Measurements from ENCODE around the gene WDR46.
A peak's percentile ranks its signal among the peaks of the same experiment; 100 is the strongest.

Gene WDR46

GRCh38 chr6:33288921-33289783 is at the start of gene WDR46, which contains the start of gene PFDN6:
TSS of gene WDR46 (minus strand) at chr6:33289239. CDS start at chr6:33289170, 69 bp downstream.
TSS of gene PFDN6 (plus strand) at chr6:33289601. CDS start at chr6:33289857, 256 bp downstream.
- peak; percentile 79 for DNase-seq

DNA sequence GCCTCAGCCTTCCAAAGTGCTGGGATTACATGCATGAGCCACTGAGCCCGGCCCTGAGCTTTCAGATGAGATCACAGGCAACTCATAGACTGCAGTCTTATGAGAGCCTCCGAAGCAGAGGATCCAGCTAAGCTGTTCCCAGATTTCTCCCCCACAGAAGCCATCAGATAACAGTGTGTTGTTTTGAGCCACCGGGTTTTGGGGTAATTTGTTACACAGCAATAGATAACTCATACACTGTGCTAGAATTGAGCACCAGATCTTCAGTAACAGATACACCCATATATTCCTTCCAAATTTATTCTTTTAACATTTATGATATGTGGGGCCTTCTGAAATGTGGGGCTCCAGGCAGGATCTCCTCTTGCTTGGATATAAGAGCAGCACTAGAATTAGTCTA is 47.5 kb upstream of the WDR46 start:
- DNase-seq = no peak

DNA sequence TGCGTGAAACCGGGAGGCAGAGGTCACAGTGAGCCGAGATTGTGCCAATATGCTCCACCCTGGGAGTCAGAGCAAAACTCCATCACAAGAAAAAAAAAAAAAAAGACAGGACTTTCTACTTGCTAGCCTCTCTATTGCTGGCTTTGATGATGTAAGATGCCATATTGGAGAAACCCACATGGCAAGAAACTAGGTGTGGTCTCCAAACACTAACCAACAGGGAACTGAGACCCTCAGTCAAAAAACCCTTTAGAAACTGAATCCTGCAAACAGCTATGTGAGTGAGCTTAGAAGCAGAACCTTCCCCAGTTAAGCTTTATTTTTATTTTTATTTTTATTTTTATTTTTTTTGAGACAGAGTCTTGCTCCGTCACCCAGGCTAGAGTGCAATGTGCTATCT is 46.9 kb upstream of the WDR46 start:
- DNase-seq = no peak

GRCh38 chr6:33333666-33334065 is 44.6 kb upstream of the WDR46 start:
- DNase-seq = no peak

DNA sequence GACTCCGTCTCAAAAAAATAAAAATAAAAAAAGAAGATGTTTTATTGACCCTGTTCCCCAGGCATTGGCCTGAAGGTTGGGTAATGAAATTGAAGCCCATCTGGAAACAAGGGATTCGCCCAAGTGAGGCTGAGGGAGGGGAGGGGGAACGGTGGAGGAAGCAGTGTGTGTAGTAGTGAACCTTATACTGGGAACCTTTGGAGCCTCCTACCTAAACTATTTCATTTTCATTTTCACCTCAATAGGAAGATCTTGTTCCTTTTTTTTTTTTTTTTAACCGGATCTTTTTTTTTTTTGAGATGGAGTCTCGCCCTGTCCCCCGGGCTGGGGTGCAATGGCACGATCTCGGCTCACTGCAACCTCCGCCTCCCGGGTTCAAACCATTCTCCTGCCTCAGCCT is 41.7 kb upstream of the WDR46 start:
- no peak for DNase-seq

- DNase-seq = no peak
These were observed 40.0 kb upstream of the WDR46 start for GRCh38 chr6:33329058-33329457.

- no peak for DNase-seq
These were observed 35.1 kb upstream of the WDR46 start for GRCh38 chr6:33324125-33324524.

DNA sequence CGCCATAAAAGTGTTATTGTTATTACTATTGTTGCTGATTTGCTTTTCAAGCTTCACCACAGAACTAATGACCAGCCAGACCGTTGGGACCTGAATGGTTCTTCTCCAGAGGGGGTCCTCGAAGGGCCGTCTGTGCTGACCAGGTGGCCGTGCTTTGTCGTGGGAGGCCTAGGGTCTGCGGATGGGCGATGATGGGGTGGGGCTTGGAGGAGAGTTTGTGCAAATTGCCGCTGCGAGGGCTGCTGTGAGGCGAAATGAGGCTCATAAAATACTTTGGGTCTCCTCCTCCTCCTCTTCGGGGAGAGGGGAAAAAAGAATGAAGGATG is 34.5 kb upstream of the WDR46 start:
- no peak for DNase-seq

DNA sequence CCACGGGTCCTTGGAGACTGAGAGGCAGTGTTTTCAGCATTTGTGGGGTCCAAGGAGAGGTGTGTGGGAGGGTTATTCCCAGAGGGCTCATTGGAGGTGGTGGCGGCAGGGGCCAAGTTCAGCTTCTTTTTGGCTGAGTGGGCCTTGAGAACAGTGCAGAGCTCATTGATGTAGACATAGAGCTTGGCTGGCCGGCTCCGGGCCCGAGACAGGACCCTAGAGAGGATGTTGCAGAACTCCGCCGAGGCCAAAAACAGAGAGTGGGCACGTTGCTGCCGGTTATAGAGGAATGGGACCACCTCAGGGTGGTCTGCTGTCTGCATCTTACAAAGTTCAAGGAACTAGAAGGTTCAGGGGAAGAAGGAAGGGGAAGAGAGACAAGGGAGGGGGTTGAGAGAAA is 32.2 kb upstream of the WDR46 start:
- DNase-seq = no peak

- no peak for DNase-seq
These were observed 31.5 kb upstream of the WDR46 start for GRCh38 chr6:33320315-33321181.

GRCh38 chr6:33319939-33320314 is 30.9 kb upstream of the WDR46 start:
- no peak for DNase-seq

DNA sequence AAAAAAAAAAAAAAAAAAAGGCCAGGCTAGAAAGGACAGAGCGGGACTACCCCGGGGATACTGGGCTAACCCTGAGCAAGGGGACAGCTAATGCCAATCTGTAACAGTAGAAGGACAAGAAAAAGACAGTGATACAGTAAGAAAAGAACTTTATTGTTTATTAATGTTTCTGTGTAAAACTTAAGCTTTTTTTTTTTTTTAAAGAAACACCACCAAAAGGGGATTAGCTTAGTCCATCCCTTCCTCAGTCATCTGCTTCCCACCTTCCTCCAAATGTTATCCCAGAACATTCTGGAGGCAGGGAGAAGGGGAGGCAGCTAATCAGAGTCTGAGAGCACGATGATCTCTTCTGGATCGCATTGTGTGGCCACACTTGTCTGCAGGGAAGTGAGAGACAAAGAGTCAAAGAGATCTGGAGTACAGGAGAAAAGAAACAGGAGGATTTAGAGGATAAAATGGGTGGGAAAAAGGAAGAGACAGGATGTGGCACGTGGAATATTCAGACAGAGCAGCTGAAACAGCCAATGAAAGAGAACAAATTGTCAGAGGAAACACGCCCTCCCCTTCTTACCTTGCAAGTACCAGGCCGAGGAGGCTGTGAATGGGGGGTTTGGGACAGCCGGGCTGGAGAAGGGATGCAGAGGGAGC is 29.5 kb upstream of the WDR46 start:
- DNase-seq = no peak

DNA sequence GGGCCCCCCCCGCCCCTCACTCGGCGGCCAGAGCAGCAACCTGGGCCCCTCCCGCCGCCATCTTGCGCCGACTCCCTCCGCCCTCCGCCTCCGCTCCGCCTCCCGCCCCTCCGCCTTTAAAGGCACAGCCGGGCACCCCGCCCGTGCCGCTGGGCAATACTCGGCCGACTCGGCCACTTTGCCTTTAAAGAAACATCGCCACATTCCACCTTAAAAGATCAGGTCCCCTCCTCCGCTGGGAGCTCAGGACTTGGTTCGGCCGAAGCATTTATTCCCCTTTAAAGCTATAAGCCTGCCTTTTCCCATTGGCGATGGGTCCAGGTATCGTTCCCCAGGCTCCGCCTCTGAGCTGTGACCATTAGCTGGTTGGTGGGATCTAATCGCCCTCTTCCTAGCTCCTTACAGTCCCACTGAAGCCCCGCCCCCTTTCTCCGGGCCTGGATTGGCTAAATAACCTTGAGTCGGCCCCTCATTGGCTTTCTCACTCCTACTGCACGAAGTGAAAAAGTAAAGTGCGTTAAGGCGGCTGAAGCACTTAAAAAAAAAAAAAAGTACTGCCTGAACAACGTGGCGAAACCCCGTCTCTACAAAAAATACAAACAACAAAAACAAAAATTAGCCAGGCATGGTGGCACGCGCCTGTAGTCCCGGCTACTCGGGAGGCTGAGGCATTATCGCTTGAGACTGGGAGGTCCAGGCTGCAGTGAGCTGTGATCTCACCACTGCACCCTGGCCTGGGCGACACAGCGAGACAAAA is 28.8 kb upstream of the WDR46 start, which contains the start of gene ZBTB22:
Gene ZBTB22 (minus strand): TSS at position 76 of the 757 bp plus-strand sequence. CDS start 828 bp downstream, outside the sequence.
- peak; percentile 79 for DNase-seq

GRCh38 chr6:33317419-33317668 is 28.3 kb upstream of the WDR46 start:
- no peak for DNase-seq

GRCh38 chr6:33316603-33317418 is 27.8 kb upstream of the WDR46 start:
- no peak for DNase-seq

DNA sequence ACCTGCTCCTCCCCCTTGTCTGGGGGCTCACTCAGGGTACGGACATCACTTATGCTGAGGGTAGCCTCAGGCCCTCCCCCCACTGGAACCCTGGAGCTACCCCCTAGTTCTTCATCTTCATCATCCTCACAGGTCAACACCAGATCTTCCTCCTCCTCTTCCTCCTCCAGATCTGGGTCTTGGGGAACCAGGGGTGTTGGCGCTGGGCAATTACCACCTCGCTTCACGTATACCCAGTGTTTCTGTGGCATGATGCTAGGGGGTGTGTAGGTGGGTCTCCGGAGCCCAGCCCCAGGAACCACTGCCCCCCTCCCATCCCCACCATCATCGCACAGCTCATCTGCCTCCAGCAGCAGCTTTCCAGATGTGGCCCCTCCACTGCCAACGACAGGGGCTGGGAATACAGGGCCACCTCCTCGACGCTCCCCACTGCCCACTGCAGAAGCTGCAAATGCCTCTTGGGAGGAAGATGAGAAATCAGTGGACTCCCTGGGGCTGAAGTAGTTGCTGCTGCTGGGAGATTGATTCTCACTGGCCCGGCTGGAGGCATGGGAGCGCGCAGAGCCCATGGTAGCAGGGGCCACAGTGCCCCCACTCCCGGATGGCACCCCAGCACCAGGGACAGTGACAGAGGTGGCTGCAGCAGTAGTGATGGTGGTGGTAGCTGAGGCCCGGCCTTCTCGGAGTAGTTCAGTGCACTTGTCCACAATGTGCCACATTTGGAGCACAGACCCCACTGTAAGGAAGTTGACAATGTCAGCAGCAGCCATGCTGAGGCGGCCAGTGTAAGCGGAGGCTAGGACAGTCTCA is 27.0 kb upstream of the WDR46 start:
- no peak for DNase-seq

DNA sequence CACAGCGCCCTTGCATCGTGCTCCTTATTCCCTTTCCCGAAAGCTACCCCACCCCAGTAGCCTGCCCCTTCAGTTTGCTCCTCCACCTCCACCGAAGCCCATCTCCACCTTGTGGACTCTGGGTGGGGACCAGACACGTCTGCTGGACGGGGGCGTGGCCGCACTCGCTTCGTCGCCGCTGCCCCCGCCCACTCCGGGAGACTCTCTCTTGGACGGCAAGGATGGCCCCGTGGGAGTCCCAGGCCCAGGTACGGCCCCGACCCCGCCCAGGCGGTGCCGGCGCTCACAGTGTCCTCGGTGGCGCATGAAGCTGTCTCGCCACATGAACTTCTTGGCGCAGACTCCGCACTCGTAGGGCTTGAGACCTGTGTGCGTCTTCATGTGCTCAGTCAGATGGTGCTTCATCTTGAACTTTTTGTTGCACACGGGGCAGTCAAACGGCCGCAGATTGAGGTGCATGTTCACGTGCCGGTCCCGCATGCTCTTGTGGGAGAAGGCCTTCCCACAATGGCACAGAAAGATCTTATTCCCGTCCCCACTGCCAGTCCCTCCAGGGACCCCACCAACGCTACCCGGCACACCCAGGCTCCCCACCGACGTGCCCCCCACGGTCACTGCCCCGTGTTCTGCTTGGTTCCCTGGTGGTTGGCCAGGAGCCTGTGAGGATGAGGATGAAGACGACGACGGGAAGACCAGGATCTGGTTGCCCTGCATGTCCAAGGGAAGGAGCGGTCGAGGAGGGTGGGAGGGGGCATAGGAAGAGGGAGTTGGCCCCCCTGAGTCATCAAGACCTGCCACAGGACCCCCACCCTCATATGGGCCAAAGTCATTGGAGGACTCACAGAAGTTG is 26.1 kb upstream of the WDR46 start:
- no peak for DNase-seq

DNA sequence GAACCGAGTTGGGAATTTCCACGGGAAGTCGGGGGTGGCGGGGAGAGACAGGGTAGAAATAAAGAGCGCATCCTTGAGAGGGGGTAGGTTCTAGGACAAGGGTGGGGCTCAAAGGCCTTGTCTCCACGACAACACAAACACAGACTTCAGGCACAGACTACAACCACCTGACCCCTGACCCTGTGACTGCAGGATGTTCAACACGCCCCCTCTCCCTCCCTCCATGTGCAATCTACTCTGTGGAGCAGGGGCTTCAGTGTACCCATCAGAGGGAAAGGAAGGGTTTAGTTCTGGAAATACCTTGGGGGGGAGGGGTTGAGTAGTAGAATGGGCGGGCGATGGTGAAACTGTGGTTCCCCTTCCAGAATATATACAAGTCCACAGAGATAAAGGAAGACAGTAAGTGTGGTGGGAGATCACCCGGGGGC is 25.5 kb upstream of the WDR46 start:
- no peak for DNase-seq

DNA sequence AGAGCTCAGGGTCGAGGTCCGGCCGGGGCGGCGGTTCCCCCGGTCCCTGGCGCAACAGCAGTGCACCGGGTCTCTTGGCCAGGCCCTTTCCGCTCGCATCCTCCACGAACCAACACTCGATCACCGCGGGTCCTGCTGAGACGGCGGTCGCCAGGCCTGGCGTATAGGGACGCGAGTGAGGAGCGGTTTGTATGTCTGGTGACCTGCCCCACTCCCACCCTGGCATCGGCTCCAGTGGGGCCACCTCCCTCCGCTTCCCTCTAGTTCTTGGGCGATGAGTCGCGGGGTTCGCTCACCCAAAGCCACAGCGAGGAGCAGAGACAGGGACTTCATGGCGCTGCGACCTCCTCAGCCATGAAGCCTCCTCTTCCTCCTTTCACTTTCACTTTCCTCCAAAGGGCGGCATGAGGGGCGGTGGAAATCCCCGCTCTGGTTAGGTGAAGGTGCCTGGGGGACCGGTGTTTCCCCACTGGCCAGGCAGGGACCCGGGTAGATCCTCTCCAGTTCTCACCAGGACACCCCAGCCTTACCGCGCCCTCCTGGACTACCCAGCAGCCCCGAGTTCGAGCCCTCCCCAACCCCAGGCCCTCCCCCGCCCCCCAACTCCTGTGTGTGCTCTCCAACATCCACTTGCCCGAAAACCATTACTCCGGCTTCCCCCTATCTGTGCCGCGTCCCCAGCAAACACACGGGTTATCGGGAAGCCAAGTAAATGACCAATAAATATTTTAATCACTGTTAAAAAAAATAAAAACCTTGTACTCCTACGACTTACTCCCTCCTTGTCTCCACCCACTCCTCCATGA is 24.9 kb upstream of the WDR46 start, which contains the start of gene TAPBP:
Gene TAPBP (minus strand): TSS at position 370 of the 806 bp plus-strand sequence. CDS start 37 bp downstream, at position 333.
- DNase-seq = no peak
